GM12878 (cell line): Measurements from ENCODE around the gene USP10. TPM values are rescaled to one million over a fixed set of nuclear protein-coding genes. Genes with fewer than 3 reads are reported as not detected.

Experiments
- BCL3 ChIP-seq: IDR thresholded peaks from 2 replicates; pipeline ENCODE4 v1.6.1; 2011; ENCODE audit warnings: borderline replicate concordance, low read depth, mild to moderate bottlenecking, moderate library complexity, low read length; ENCODE audit not compliant: insufficient read depth, poor library complexity, severe bottlenecking
- BMI1 ChIP-seq: fragments of 450-650 bp; IDR thresholded peaks from 2 replicates; pipeline ENCODE4 v1.6.1; 2016; ENCODE audit warnings: mild to moderate bottlenecking, moderate library complexity, borderline replicate concordance
- CBX5 ChIP-seq: sonication (generic); IDR thresholded peaks from 2 replicates; pipeline ENCODE4 v1.6.1; 2016; ENCODE audit warnings: low read depth, moderate library complexity, mild to moderate bottlenecking, inconsistent platforms
- CHD1 ChIP-seq: IDR thresholded peaks from 2 replicates; pipeline ENCODE4 v1.6.1; 2012; ENCODE audit warnings: low read depth, low read length, improper control_type of control experiment
- CHD2 ChIP-seq: IDR thresholded peaks from 2 replicates; pipeline ENCODE4 v1.6.1; 2011; ENCODE audit warnings: low read depth, low read length, improper control_type of control experiment, borderline replicate concordance
- CTCF ChIP-seq, 3 experiments: IDR thresholded peaks in 2 of 3; conservative IDR thresholded peaks in 1 of 3; 2 replicates each; pipeline ENCODE4 v1.5.1; 2011; ENCODE audit warnings: low read depth in 3 of 3, low read length in 3 of 3, mild to moderate bottlenecking in 3 of 3, control low read depth in 2 of 3, moderate library complexity in 2 of 3, inconsistent platforms in 1 of 3, mixed read lengths in 1 of 3; ENCODE audit not compliant: control insufficient read depth in 2 of 3, insufficient read depth in 1 of 3; ENCODE audit errors: extremely low read depth in 1 of 3
- CUX1 ChIP-seq: IDR thresholded peaks from 2 replicates; pipeline ENCODE4 v1.6.1; 2012; ENCODE audit warnings: improper control_type of control experiment, low read depth, low read length; ENCODE audit not compliant: insufficient replicate concordance
- E2F8 ChIP-seq: fragments of 450-650 bp; IDR thresholded peaks from 2 replicates; pipeline ENCODE4 v1.6.1; 2018; ENCODE audit warnings: mild to moderate bottlenecking, low read depth, moderate library complexity; ENCODE audit not compliant: partially characterized antibody
- E4F1 ChIP-seq: fragments of 450-650 bp; IDR thresholded peaks from 2 replicates; pipeline ENCODE4 v1.6.1; 2018; ENCODE audit warnings: borderline replicate concordance, mild to moderate bottlenecking; ENCODE audit not compliant: partially characterized antibody
- RB1 ChIP-seq: fragments of 450-650 bp; formaldehyde crosslinking; IDR thresholded peaks from 2 replicates; pipeline ENCODE4 v1.6.1; 2017; ENCODE audit warnings: mild to moderate bottlenecking, borderline replicate concordance
- RBBP5 ChIP-seq: fragments of 200-600 bp; sonication (generic); conservative IDR thresholded peaks from 2 replicates; pipeline ENCODE4 v1.6.1; 2016
- YBX1 ChIP-seq: fragments of 450-650 bp; IDR thresholded peaks from 2 replicates; pipeline ENCODE4 v1.6.1; 2016; ENCODE audit warnings: antibody characterized with exemption
- polyA plus RNA-seq, 11 experiments: library from polyadenylated mRNA; depleted of rRNA in 4 of 11; unstranded in 6 of 11; stranded (reverse) in 5 of 11; fragments of >200 nt; fragmentation: Nextera tagmentation in 4 of 11; fragmentation: Illumina TruSeq in 1 of 11; extraction: Ambion mirVana in 4 of 11; extraction: Trizol in 1 of 11; gene quantifications; 1 replicate in 1 of 11; 2 replicates in 10 of 11; pipeline versions ENCODE4 v1.2.1 to v1.2.3, GENCODE V29; 2011 to 2016; ENCODE audit warnings: inconsistent platforms in 2 of 11, missing spikeins in 2 of 11, low read depth in 1 of 11
- total RNA-seq, 4 experiments: library from RNA; depleted of rRNA in 3 of 4; stranded (reverse); fragments of >200 nt in 3 of 4; fragmentation: Illumina TruSeq in 1 of 4; extraction: Trizol in 1 of 4; gene quantifications; 2 replicates each; pipeline versions ENCODE4 v1.2.1 to v1.2.3, GENCODE V29; 2013 to 2021

The USP10 gene
- total and polyA plus RNA-seq, 10 of the 15 experiments (the other 5 are each of a cell fraction or from before 2014, with no cell fraction given), result 46.1 to 160 (median 105) TPM

- TF ChIP-seq E4F1 (no peak), E2F8 (no peak), CUX1 (no peak), CHD1 (no peak), BCL3 (no peak), CBX5 (no peak), RBBP5 (no peak), BMI1 (no peak), CTCF (IDR thresholded peaks at IDR 0.05 in 2 of 3, conservative IDR thresholded peaks at IDR 0.05 in 1 of 3; ENCODE audit: control insufficient read depth in 2 of 3, extremely low read depth in 1 of 3, insufficient read depth in 1 of 3, low read depth in 3 of 3, low read length in 3 of 3) (no peak), CHD2 (no peak), YBX1 (no peak), RB1 (no peak)
These were observed 103.3 kb downstream of the USP10 start (continued) for GRCh38 chr16:84803146-84803545.
